Tongue (tissue), 2 donors: ENCODE measurements around the gene HDGF. TPM values are rescaled to one million over a fixed set of nuclear protein-coding genes. Genes with fewer than 3 reads are reported as not detected.

Experiments
- DNase-seq: peaks from one replicate; pipeline ENCODE4 v3.0.0-alpha.2; 2015
- total RNA-seq: library from RNA; depleted of rRNA; stranded (reverse); fragments of >200 nt; gene quantifications from one replicate; pipeline ENCODE4 v1.2.3, GENCODE V29; 2014

The HDGF gene
- total RNA-seq, 1 donor from 2014 or later = 130 TPM

GRCh38 chr1:156698995-156699394 is 52.5 kb downstream of the HDGF start:
- no peak for DNase-seq

- no peak for DNase-seq
Observed at GRCh38 chr1:156697481-156697880, 54.0 kb downstream of the HDGF start.

- DNase-seq = no peak
Observed at GRCh38 chr1:156696755-156697154, 54.7 kb downstream of the HDGF start.

- no peak for DNase-seq
Observed at GRCh38 chr1:156694690-156694962, 56.8 kb downstream of the HDGF start.

GRCh38 chr1:156693848-156694689 is 57.4 kb downstream of the HDGF start:
- peak; percentile 30 for DNase-seq

- DNase-seq = peak; percentile 83
Observed at GRCh38 chr1:156692925-156693847, 58.3 kb downstream of the HDGF start.

- DNase-seq = peak; percentile 48
Observed at GRCh38 chr1:156692441-156692924, 59.0 kb downstream of the HDGF start.

Other genes starting within 250 kb of the HDGF start
- 10.3 TPM for gene IQGAP3, start 179.1 kb downstream of the HDGF start, total RNA-seq
- 0.82 TPM for gene TTC24, start 172.0 kb downstream of the HDGF start, total RNA-seq
- gene NAXE, start 159.9 kb downstream of the HDGF start, total RNA-seq = 35.1 TPM
- 14.5 TPM for gene GPATCH4, start 150.2 kb downstream of the HDGF start, total RNA-seq
- not detected for gene HAPLN2, start 132.3 kb downstream of the HDGF start, total RNA-seq
- 1.5 TPM for gene BCAN, start 109.6 kb downstream of the HDGF start, total RNA-seq
- gene NES, start 74.3 kb downstream of the HDGF start, total RNA-seq = 216 TPM
- 53.1 TPM for gene CRABP2, start 46.1 kb downstream of the HDGF start, total RNA-seq
- 7.0 TPM for gene METTL25B, start 23.2 kb downstream of the HDGF start, total RNA-seq
- 7.8 TPM for gene ISG20L2, start 22.9 kb downstream of the HDGF start, total RNA-seq
- 35.0 TPM for gene MRPL24, start 10.6 kb downstream of the HDGF start, total RNA-seq
- 23.3 TPM for gene PRCC, start 15.9 kb upstream of the HDGF start, total RNA-seq
- gene SH2D2A, start 65.2 kb upstream of the HDGF start, total RNA-seq = not detected
- gene INSRR, start 107.4 kb upstream of the HDGF start, total RNA-seq = 0.21 TPM
- gene NTRK1, start 109.2 kb upstream of the HDGF start, total RNA-seq = 0.82 TPM
- 13.6 TPM for gene PEAR1, start 142.0 kb upstream of the HDGF start, total RNA-seq
- gene LRRC71, start 169.0 kb upstream of the HDGF start, total RNA-seq = not detected